ENCODE measurements around the gene EPB41L3.

Gene EPB41L3

GRCh38 chr18:5556310-5556974 lies 12.6 kb upstream of the EPB41L3 start:
- H3K4me3 ChIP-seq: no peak overlapping the region
- no peaks in the 10 kb centered on the region for H3K4me1 ChIP-seq
- no peaks in the 10 kb centered on the region for H3K27me3 ChIP-seq
- TF ChIP-seq, protein P1, sequence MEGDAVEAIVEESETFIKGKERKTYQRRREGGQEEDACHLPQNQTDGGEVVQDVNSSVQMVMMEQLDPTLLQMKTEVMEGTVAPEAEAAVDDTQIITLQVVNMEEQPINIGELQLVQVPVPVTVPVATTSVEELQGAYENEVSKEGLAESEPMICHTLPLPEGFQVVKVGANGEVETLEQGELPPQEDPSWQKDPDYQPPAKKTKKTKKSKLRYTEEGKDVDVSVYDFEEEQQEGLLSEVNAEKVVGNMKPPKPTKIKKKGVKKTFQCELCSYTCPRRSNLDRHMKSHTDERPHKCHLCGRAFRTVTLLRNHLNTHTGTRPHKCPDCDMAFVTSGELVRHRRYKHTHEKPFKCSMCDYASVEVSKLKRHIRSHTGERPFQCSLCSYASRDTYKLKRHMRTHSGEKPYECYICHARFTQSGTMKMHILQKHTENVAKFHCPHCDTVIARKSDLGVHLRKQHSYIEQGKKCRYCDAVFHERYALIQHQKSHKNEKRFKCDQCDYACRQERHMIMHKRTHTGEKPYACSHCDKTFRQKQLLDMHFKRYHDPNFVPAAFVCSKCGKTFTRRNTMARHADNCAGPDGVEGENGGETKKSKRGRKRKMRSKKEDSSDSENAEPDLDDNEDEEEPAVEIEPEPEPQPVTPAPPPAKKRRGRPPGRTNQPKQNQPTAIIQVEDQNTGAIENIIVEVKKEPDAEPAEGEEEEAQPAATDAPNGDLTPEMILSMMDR (IDR thresholded peaks at IDR 0.05): no peak
- no peaks in the 10 kb centered on the region for H3K36me3 ChIP-seq
- intact Hi-C loops (cut with DNase I; ENCODE audit: low total_unique reads): no loop called here
- peak in 1 of 2 donors; percentile 44 for DNase-seq
- no peaks in the 10 kb centered on the region for H3K9me3 ChIP-seq
- H3K27ac ChIP-seq: no peak overlapping the region

GRCh38 chr18:5554629-5555028 lies 10.8 kb upstream of the EPB41L3 start:
- Histone ChIP-seq H3K9me3 (no peaks in the 10 kb centered on the region), H3K4me3 (no peak overlapping the region), H3K4me1 (no peaks in the 10 kb centered on the region), H3K27ac (no peak overlapping the region), H3K27me3 (no peaks in the 10 kb centered on the region), H3K36me3 (no peaks in the 10 kb centered on the region)
- TF ChIP-seq, protein P1 (IDR thresholded peaks at IDR 0.05): no peak
- no peak for DNase-seq
- intact Hi-C loops (cut with DNase I; ENCODE audit: low total_unique reads): no loop called here

- H3K36me3 ChIP-seq: no peaks in the 10 kb centered on the region
- TF ChIP-seq, protein P1 (IDR thresholded peaks at IDR 0.05): peak in 1 of 2 experiments; percentile 20
- H3K4me3 ChIP-seq: no peak overlapping the region
- peaks cover 0 to 15% of the 10 kb centered on the region in 2 donors for H3K27me3 ChIP-seq
- peaks cover 0 to 11% (median 3%) of the 10 kb centered on the region in 4 donors for H3K4me1 ChIP-seq
- intact Hi-C loops (cut with DNase I; ENCODE audit: low total_unique reads): no loop called here
- H3K27ac ChIP-seq: no peak overlapping the region
- DNase-seq: peak in 1 of 2 donors; percentile 49
- no peaks in the 10 kb centered on the region for H3K9me3 ChIP-seq
These were observed 2.9 kb upstream of the EPB41L3 start for GRCh38 chr18:5546660-5547059.

GRCh38 chr18:5543036-5543680 lies 639 bp downstream of the EPB41L3 start:
- H3K27me3 ChIP-seq: peaks cover 0 to 15% of the 10 kb centered on the region in 2 donors
- intact Hi-C loops (cut with DNase I; ENCODE audit: low total_unique reads): no loop called here

GRCh38 chr18:5542515-5543035 lies 1.2 kb downstream of the EPB41L3 start:
- Histone ChIP-seq H3K9me3 (no peaks in the 10 kb centered on the region), H3K36me3 (no peaks in the 10 kb centered on the region), H3K4me1 (peaks cover 0 to 11% (median 3%) of the 10 kb centered on the region in 4 donors), H3K4me3 (peak overlapping the region; percentile 42 to 55), H3K27ac (peak overlapping the region in 1 of 2 donors; percentile 53), H3K27me3 (peaks cover 0 to 15% of the 10 kb centered on the region in 2 donors)
- TF ChIP-seq, protein P1 (IDR thresholded peaks at IDR 0.05): no peak
- intact Hi-C loops (cut with DNase I; ENCODE audit: low total_unique reads): no loop called here
- DNase-seq: peak in 1 of 2 donors; percentile 47

More at GRCh38 chr18:5543036-5543680, 639 bp downstream of the EPB41L3 start:
- DNase-seq: no peak
- peak overlapping the region in 1 of 2 donors; percentile 53 for H3K27ac ChIP-seq
- TF ChIP-seq, protein P1 (IDR thresholded peaks at IDR 0.05): no peak
- H3K4me3 ChIP-seq: peak overlapping the region; percentile 42 to 55
- no peaks in the 10 kb centered on the region for H3K36me3 ChIP-seq
- H3K4me1 ChIP-seq: peaks cover 0 to 11% (median 3%) of the 10 kb centered on the region in 4 donors
- H3K9me3 ChIP-seq: no peaks in the 10 kb centered on the region
